HG02973 (cell line): ENCODE results near the gene PLXNB3.
"Not testable (repeated sequence)": the region's sequence is repeated elsewhere in the genome, so short reads cannot be mapped to it uniquely, and the experiment has no call there.

Source experiments
- ATAC-seq: cut with Tn5 transposase; IDR thresholded peaks from one replicate; pipeline ENCODE4 v1.9.1; 2021; ENCODE audit warnings: moderate library complexity; ENCODE audit not compliant: unreplicated experiment

Gene PLXNB3

GRCh38 chrX:153732401-153732800 lies 31.6 kb upstream of the PLXNB3 start:
- no peak for ATAC-seq

GRCh38 chrX:153733651-153734240 lies 30.3 kb upstream of the PLXNB3 start:
- ATAC-seq, result no peak

GRCh38 chrX:153734871-153735270 lies 29.2 kb upstream of the PLXNB3 start:
- ATAC-seq, result no peak

GRCh38 chrX:153735274-153735673 lies 28.8 kb upstream of the PLXNB3 start:
- ATAC-seq, result no peak

- ATAC-seq, result no peak
Observed at GRCh38 chrX:153736071-153736820, 27.8 kb upstream of the PLXNB3 start.

- ATAC-seq, result no peak
Observed at GRCh38 chrX:153736871-153737441, 27.1 kb upstream of the PLXNB3 start.

GRCh38 chrX:153738056-153738605 lies 25.9 kb upstream of the PLXNB3 start:
- ATAC-seq, result no peak

- ATAC-seq, result no peak
Observed at GRCh38 chrX:153739754-153740486, 24.1 kb upstream of the PLXNB3 start.

GRCh38 chrX:153740631-153741222 lies 23.3 kb upstream of the PLXNB3 start:
- no peak for ATAC-seq

- no peak for ATAC-seq
Observed at GRCh38 chrX:153741446-153741845, 22.6 kb upstream of the PLXNB3 start.

GRCh38 chrX:153742111-153742510 lies 21.9 kb upstream of the PLXNB3 start:
- not testable (repeated sequence) for ATAC-seq

- ATAC-seq, result not testable (repeated sequence)
Observed at GRCh38 chrX:153742796-153743467, 21.1 kb upstream of the PLXNB3 start.

GRCh38 chrX:153743468-153744209 lies 20.4 kb upstream of the PLXNB3 start:
- not testable (repeated sequence) for ATAC-seq

GRCh38 chrX:153744210-153745066 lies 19.6 kb upstream of the PLXNB3 start:
- no peak for ATAC-seq

GRCh38 chrX:153745067-153745433 lies 19.0 kb upstream of the PLXNB3 start:
- not testable (repeated sequence) for ATAC-seq

GRCh38 chrX:153746359-153746758 lies 17.7 kb upstream of the PLXNB3 start:
- no peak for ATAC-seq

- ATAC-seq, result not testable (repeated sequence)
Observed at GRCh38 chrX:153746991-153747390, 17.1 kb upstream of the PLXNB3 start.

GRCh38 chrX:153749017-153749416 lies 15.0 kb upstream of the PLXNB3 start:
- ATAC-seq, result not testable (repeated sequence)
